ENCODE measurements around the gene NRIP1.

- no peak for TF ChIP-seq CTCF (IDR thresholded peaks at IDR 0.05)
- no peak for TF ChIP-seq POLR2A (IDR thresholded peaks at IDR 0.05)
Measured at GRCh38 chr21:15005391-15005790, 59.4 kb downstream of the NRIP1 start.
